Measurements from ENCODE around the gene POLK.

The POLK gene

DNA sequence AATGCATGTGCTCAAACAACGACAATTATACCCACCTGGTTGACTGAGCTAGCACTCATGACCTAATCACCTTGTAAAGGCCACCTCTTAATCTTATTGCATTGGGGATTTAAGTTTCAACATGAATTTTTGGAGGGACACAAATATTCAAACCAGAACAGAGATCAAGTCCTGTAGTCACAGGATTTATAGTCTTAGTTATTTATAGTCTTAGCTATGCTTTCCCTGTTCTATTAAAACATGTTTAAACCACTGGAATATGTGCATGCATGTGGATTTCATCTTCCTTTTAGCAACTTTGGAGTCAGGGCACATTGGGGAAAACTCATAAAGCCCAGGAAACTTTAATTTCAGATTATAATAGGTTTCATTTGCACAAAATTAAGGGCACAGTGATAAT lies 126.3 kb downstream of the POLK start:
- Histone ChIP-seq H3K9ac (ENCODE audit: low read depth, low read length, poor library complexity, severe bottlenecking) (no peak overlapping the region), H2AFZ (ENCODE audit: low read length) (no peak overlapping the region), H3K4me1 (ENCODE audit: insufficient read depth, low read length, poor library complexity, severe bottlenecking) (peaks cover 13% of the 10 kb centered on the region), H3F3A (ENCODE audit: low read depth) (no peaks in the 10 kb centered on the region), H3K27me3 (ENCODE audit: insufficient read depth, low read length, poor library complexity, severe bottlenecking) (no peaks in the 10 kb centered on the region), H3K79me2 (ENCODE audit: insufficient read depth, low read length) (no peaks in the 10 kb centered on the region), H3K36me3 (ENCODE audit: insufficient read depth, low read length) (no peaks in the 10 kb centered on the region), H4K20me1 (ENCODE audit: insufficient read depth, low read length, poor library complexity, severe bottlenecking) (no peaks in the 10 kb centered on the region), H3K9me2 (replicated peaks; ENCODE audit: low read depth, low read length) (no peaks in the 10 kb centered on the region), H3K9me3 (ENCODE audit: insufficient read depth, low read depth, low read length) (no peaks in the 10 kb centered on the region), H3K4me3 (ENCODE audit: low read length, poor library complexity, severe bottlenecking) (no peak overlapping the region), H3K4me2 (ENCODE audit: low read depth, low read length, poor library complexity, severe bottlenecking) (no peak overlapping the region)
- TF ChIP-seq, protein P1, sequence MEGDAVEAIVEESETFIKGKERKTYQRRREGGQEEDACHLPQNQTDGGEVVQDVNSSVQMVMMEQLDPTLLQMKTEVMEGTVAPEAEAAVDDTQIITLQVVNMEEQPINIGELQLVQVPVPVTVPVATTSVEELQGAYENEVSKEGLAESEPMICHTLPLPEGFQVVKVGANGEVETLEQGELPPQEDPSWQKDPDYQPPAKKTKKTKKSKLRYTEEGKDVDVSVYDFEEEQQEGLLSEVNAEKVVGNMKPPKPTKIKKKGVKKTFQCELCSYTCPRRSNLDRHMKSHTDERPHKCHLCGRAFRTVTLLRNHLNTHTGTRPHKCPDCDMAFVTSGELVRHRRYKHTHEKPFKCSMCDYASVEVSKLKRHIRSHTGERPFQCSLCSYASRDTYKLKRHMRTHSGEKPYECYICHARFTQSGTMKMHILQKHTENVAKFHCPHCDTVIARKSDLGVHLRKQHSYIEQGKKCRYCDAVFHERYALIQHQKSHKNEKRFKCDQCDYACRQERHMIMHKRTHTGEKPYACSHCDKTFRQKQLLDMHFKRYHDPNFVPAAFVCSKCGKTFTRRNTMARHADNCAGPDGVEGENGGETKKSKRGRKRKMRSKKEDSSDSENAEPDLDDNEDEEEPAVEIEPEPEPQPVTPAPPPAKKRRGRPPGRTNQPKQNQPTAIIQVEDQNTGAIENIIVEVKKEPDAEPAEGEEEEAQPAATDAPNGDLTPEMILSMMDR (conservative IDR thresholded peaks at IDR 0.05; ENCODE audit: low read length): no peak
- no peak for TF ChIP-seq EZH2phosphoT487 (IDR thresholded peaks at IDR 0.05; ENCODE audit: borderline replicate concordance)

DNA sequence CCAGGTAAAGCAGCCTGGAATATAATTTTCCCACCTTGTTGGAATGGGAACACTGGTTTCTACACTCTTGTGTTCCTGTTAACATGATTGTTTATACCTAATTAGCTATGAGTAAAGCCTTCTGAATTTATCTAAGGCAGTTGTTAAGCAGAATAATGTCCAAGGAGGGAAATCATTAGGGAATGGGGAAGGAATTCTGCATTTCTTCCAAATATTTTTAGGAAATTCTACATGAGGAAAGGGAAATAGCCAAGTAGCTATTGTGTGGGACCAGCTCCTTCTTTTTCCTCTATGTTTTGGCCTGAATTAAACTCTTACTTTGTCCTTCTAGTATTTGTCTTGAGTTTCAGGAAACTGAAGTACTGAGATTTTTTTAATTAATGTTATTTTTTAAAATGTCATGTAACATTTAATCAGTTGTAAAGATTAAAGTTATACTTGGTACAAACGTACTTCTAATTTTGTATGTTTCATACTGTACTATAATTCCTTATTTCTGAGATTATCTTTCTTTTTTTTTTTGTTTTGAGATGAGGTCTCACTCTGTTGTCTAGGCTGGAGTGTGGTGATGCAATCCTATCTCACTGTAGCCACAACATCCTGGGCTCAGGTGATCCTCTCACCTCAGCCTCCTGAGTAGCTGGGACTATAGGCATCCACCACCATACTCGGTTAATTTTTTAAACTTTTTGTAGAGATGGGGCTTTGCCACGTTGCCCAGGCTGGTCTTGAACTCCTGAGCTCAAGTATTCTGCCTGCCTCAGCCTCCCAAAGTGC lies 128.0 kb downstream of the POLK start:
- Histone ChIP-seq H2AFZ (ENCODE audit: low read length) (no peak overlapping the region), H3K36me3 (ENCODE audit: insufficient read depth, low read length) (no peaks in the 10 kb centered on the region), H4K20me1 (ENCODE audit: insufficient read depth, low read length, poor library complexity, severe bottlenecking) (no peaks in the 10 kb centered on the region), H3K27me3 (ENCODE audit: insufficient read depth, low read length, poor library complexity, severe bottlenecking) (no peaks in the 10 kb centered on the region), H3K79me2 (ENCODE audit: insufficient read depth, low read length) (no peaks in the 10 kb centered on the region), H3K4me2 (ENCODE audit: low read depth, low read length, poor library complexity, severe bottlenecking) (no peak overlapping the region), H3K9me2 (replicated peaks; ENCODE audit: low read depth, low read length) (no peaks in the 10 kb centered on the region), H3K4me1 (ENCODE audit: insufficient read depth, low read length, poor library complexity, severe bottlenecking) (peaks cover 5% of the 10 kb centered on the region), H3K9me3 (ENCODE audit: insufficient read depth, low read depth, low read length) (no peaks in the 10 kb centered on the region), H3K9ac (ENCODE audit: low read depth, low read length, poor library complexity, severe bottlenecking) (no peak overlapping the region), H3F3A (ENCODE audit: low read depth) (no peaks in the 10 kb centered on the region), H3K4me3 (ENCODE audit: low read length, poor library complexity, severe bottlenecking) (no peak overlapping the region)
- TF ChIP-seq, protein P1 (conservative IDR thresholded peaks at IDR 0.05; ENCODE audit: low read length): no peak
- TF ChIP-seq EZH2phosphoT487 (IDR thresholded peaks at IDR 0.05; ENCODE audit: borderline replicate concordance): no peak

DNA sequence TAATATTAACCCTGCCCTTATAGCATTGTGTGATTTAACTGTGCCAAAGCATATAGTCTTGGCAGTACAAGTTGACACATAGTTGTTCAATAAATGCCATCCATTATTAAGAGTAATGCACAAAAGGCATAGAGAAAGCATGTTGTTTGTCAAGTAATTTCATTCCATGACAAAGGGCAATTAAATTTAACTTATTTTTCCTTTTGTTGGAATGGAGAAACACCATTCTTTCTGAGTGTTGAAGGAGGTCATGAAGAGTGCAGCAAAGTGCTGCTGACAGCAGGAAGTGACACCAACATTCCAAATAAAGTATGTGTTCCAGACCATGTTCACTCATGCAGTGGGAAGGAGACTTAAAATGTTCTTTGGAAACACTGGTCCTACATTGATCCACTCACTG lies 128.7 kb downstream of the POLK start:
- Histone ChIP-seq H3K9me3 (ENCODE audit: insufficient read depth, low read depth, low read length) (no peaks in the 10 kb centered on the region), H3K4me2 (ENCODE audit: low read depth, low read length, poor library complexity, severe bottlenecking) (no peak overlapping the region), H3K79me2 (ENCODE audit: insufficient read depth, low read length) (no peaks in the 10 kb centered on the region), H3K36me3 (ENCODE audit: insufficient read depth, low read length) (no peaks in the 10 kb centered on the region), H3K4me1 (ENCODE audit: insufficient read depth, low read length, poor library complexity, severe bottlenecking) (peaks cover 5% of the 10 kb centered on the region), H3F3A (ENCODE audit: low read depth) (no peaks in the 10 kb centered on the region), H3K4me3 (ENCODE audit: low read length, poor library complexity, severe bottlenecking) (no peak overlapping the region), H4K20me1 (ENCODE audit: insufficient read depth, low read length, poor library complexity, severe bottlenecking) (no peaks in the 10 kb centered on the region), H2AFZ (ENCODE audit: low read length) (0 out of 2 replicates have a peak overlapping the region, but pooled peaks have one; percentile 35), H3K27me3 (ENCODE audit: insufficient read depth, low read length, poor library complexity, severe bottlenecking) (no peaks in the 10 kb centered on the region), H3K9ac (ENCODE audit: low read depth, low read length, poor library complexity, severe bottlenecking) (no peak overlapping the region), H3K9me2 (replicated peaks; ENCODE audit: low read depth, low read length) (no peaks in the 10 kb centered on the region)
- no peak for TF ChIP-seq EZH2phosphoT487 (IDR thresholded peaks at IDR 0.05; ENCODE audit: borderline replicate concordance)
- TF ChIP-seq, protein P1 (conservative IDR thresholded peaks at IDR 0.05; ENCODE audit: low read length): no peak
